Nephron progenitor cell (in vitro differentiated cells): ENCODE results near the gene ATP6V1F.
A peak's percentile ranks its signal among the peaks of the same experiment; 100 is the strongest.

ENCODE experiments used
- DNase-seq: peaks from one replicate; pipeline ENCODE4 v3.0.0; 2021
- H3K27ac Mint-ChIP-seq: 2 replicates; pipeline ENCODE4 v1.8.0; 2021; ENCODE audit warnings: mild to moderate bottlenecking, moderate library complexity, mixed read lengths
- H3K27me3 Mint-ChIP-seq: 2 replicates; pipeline ENCODE4 v1.8.0; 2021; ENCODE audit warnings: mild to moderate bottlenecking, low read depth, mixed read lengths; ENCODE audit not compliant: poor library complexity
- H3K36me3 Mint-ChIP-seq: 2 replicates; pipeline ENCODE4 v1.8.0; 2021; ENCODE audit warnings: low read depth, mixed read lengths
- H3K4me1 Mint-ChIP-seq: 2 replicates; pipeline ENCODE4 v1.8.0; 2021; ENCODE audit warnings: mixed read lengths
- H3K4me3 Mint-ChIP-seq: 2 replicates; pipeline ENCODE4 v1.8.0; 2021; ENCODE audit warnings: mild to moderate bottlenecking, moderate library complexity, mixed read lengths
- H3K9me3 Mint-ChIP-seq: 2 replicates; pipeline ENCODE4 v1.8.0; 2021; ENCODE audit warnings: mild to moderate bottlenecking, moderate library complexity, mixed read lengths
- CTCF ChIP-seq: fragments of 200-600 bp; sonication (generic); IDR thresholded peaks from 2 replicates; pipeline ENCODE4 v1.5.0; 2021; ENCODE audit warnings: antibody characterized with exemption

Gene ATP6V1F

GRCh38 chr7:128874140-128875031 lies 11.7 kb downstream of the ATP6V1F start:
- H3K36me3 Mint-ChIP-seq = no peaks in the 10 kb centered on the region

GRCh38 chr7:128875523-128875948 lies 12.9 kb downstream of the ATP6V1F start:
- no peak overlapping the region for H3K4me3 Mint-ChIP-seq
- peak overlapping the region; percentile 40 for H3K27ac Mint-ChIP-seq
- no peak for DNase-seq
- no peaks in the 10 kb centered on the region for H3K9me3 Mint-ChIP-seq
- no peaks in the 10 kb centered on the region for H3K36me3 Mint-ChIP-seq
- H3K4me1 Mint-ChIP-seq = peaks cover 39% of the 10 kb centered on the region
- peaks cover 3% of the 10 kb centered on the region for H3K27me3 Mint-ChIP-seq
- no peak for TF ChIP-seq CTCF

More at GRCh38 chr7:128874140-128875031, 11.7 kb downstream of the ATP6V1F start:
- no peak overlapping the region for H3K4me3 Mint-ChIP-seq
- no peak for DNase-seq
- peaks cover 45% of the 10 kb centered on the region for H3K4me1 Mint-ChIP-seq
- no peak overlapping the region for H3K27ac Mint-ChIP-seq
- TF ChIP-seq CTCF = no peak
- peaks cover 3% of the 10 kb centered on the region for H3K27me3 Mint-ChIP-seq
- H3K9me3 Mint-ChIP-seq = no peaks in the 10 kb centered on the region

DNA sequence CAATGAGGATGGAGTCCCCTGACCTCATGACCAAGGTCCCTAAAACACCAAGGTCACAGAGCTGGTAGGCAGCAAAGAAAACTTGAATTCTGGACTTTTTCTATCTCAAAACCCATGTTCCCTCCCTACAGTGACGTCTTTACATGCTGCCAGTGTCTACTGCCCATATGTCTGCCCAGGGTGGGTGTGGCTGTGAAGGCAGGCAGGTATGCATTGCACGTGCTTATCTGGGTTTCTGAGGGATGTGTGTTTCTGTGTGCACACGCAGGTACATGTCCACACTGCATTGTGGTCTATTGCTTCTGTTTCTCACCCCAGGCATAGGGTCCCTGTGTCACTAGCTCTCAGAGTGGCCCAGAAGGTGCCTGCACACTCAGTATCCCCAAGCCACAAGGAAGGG lies 13.5 kb downstream of the ATP6V1F start:
- DNase-seq = no peak
- H3K4me3 Mint-ChIP-seq = no peak overlapping the region
- no peaks in the 10 kb centered on the region for H3K9me3 Mint-ChIP-seq

DNA sequence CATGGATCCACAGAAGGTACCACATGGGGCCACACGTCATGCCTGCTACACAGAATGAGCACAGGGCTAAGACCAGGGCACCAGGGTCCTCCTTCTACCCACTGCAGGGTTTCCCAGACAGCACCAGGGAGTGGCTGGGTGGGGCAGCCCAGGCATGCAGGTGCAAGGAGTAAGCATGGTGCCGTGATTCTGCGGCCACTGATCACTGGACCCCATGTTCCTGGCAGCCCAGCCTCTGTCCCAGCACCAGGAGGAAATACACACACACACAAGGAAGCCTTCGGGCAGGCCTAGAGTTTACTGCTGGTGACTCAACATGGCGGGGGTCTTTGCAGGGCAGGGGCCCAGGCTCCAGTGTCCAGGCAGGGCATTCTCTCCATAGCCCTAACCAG lies 13.9 kb downstream of the ATP6V1F start:
- Mint-ChIP-seq H3K4me1 (peaks cover 34% of the 10 kb centered on the region), H3K36me3 (no peaks in the 10 kb centered on the region), H3K4me3 (no peak overlapping the region), H3K27ac (no peak overlapping the region), H3K27me3 (peaks cover 3% of the 10 kb centered on the region), H3K9me3 (no peaks in the 10 kb centered on the region)
- TF ChIP-seq CTCF = no peak
- no peak for DNase-seq

More for the DNA sequence above, 13.5 kb downstream of the ATP6V1F start:
- peaks cover 3% of the 10 kb centered on the region for H3K27me3 Mint-ChIP-seq
- no peaks in the 10 kb centered on the region for H3K36me3 Mint-ChIP-seq
- peak overlapping the region; percentile 40 for H3K27ac Mint-ChIP-seq
- no peak for TF ChIP-seq CTCF
- peaks cover 34% of the 10 kb centered on the region for H3K4me1 Mint-ChIP-seq

DNA sequence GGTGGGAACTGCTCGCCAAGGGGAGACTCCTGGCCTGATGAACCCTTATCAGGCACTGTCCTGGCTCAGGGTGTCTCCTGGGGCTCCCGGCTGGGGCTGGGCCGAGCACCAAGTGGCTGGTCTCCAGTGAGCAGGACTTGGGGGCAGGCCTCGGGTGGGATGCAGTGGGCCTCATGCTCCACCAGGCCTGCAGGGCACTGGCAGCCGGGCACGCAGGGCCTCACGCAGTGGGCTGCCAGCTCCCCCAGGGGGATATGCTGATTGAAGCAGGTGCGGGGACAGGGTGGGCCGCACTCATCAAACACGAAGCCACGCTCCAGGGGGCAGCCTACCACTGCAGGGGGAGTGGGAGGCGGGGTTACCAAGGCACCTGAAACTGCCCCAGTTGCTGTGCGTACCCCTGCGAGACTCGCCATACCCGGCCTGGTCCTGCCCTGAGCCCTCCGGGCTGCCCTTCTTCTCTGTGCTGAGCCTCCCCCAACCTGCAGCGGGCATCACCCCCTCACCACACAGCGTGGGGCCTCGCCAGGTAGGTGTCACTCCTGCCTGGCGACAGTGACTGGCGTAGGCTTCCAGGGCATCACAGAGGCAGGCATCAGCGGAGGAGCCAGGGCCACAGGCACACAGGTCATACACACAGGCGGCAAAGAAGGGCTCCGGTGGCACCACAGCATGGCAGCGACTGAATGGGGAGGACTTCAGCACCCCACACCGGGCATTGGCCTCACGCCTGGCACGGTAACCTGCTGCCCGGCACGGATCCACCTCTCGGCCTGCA lies 14.5 kb downstream of the ATP6V1F start:
- no peak for DNase-seq
- H3K27me3 Mint-ChIP-seq = peaks cover 3% of the 10 kb centered on the region
- H3K4me3 Mint-ChIP-seq = no peak overlapping the region
- H3K36me3 Mint-ChIP-seq = no peaks in the 10 kb centered on the region
- no peak for TF ChIP-seq CTCF
- H3K4me1 Mint-ChIP-seq = peaks cover 28% of the 10 kb centered on the region
- no peak overlapping the region for H3K27ac Mint-ChIP-seq
- H3K9me3 Mint-ChIP-seq = no peaks in the 10 kb centered on the region
